Right atrium auricular region (tissue), 2 donors: ENCODE measurements around the gene FZD4. TPM values are rescaled to one million over a fixed set of nuclear protein-coding genes. Genes with fewer than 3 reads are reported as not detected.

ENCODE experiments used
- DNase-seq: peaks from one replicate; pipeline ENCODE4 v3.0.0-alpha.2; 2019; ENCODE audit warnings: low spot score
- H3K27ac ChIP-seq, 2 donors: fragments of 200-600 bp; sonication (generic); 1 replicate in 1 of 2; 2 replicates in 1 of 2; pipeline ENCODE4 v1.5.1; 2016 to 2019
- H3K27me3 ChIP-seq, 2 donors: fragments of 200-600 bp; sonication (generic); one replicate each; pipeline versions ENCODE4 v1.5.1 to v1.6.0; 2017 to 2019
- H3K36me3 ChIP-seq: fragments of 200-600 bp; sonication (generic); one replicate; pipeline ENCODE4 v1.5.1; 2016
- H3K4me1 ChIP-seq, 2 donors: fragments of 200-600 bp; sonication (generic); one replicate each; pipeline versions ENCODE4 v1.5.1 to v1.6.0; 2017 to 2019
- H3K4me3 ChIP-seq, 2 donors: fragments of 200-600 bp; sonication (generic); 1 replicate in 1 of 2; 2 replicates in 1 of 2; pipeline ENCODE4 v1.5.1; 2017 to 2019; ENCODE audit warnings: mild to moderate bottlenecking in 1 of 2, moderate library complexity in 1 of 2
- H3K9me3 ChIP-seq, 2 donors: fragments of 200-600 bp; sonication (generic); one replicate each; pipeline ENCODE4 v1.5.1; 2019
- CTCF ChIP-seq, 2 donors: fragments of 200-600 bp; sonication (generic); IDR thresholded peaks; one replicate each; pipeline ENCODE4 v1.5.1; 2019; ENCODE audit warnings: antibody characterized with exemption in 2 of 2
- total RNA-seq, 2 donors: library from RNA; depleted of rRNA; stranded (reverse); fragments of >200 nt; gene quantifications; one replicate each; pipeline ENCODE4 v1.1.0, GENCODE V29; 2016

Gene FZD4
- total RNA-seq, 2 donors from 2014 or later = 22.6 to 32.5 TPM

- no peak for DNase-seq
- TF ChIP-seq CTCF (IDR thresholded peaks at IDR 0.05) = no peak
- H3K9me3 ChIP-seq = no peaks in the 10 kb centered on the region
- peaks cover 0 to 13% of the 10 kb centered on the region in 2 donors for H3K4me1 ChIP-seq
- no peak overlapping the region for H3K27ac ChIP-seq
- H3K36me3 ChIP-seq = no peaks in the 10 kb centered on the region
- no peak overlapping the region for H3K4me3 ChIP-seq
- H3K27me3 ChIP-seq = no peaks in the 10 kb centered on the region
Measured at GRCh38 chr11:86923999-86924766, 31.0 kb downstream of the FZD4 start.

DNA sequence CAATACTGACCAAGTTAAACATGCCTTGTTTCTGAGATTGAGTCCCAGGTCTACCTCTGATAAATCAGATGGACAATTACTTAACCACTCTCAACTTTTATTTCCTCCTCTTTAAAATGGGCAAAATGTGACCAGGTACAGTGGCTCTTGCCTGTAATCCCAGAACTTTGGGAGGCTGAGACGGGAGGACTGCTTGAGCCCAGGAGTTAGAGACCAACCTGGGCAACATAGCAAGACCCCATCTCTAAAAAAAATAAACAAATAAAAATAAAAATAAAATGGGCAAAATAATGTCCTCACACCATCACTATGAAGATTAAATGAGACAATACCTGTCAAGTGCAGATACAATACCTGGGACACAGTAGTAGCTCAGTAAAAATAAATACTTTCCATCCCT lies 33.0 kb downstream of the FZD4 start:
- Histone ChIP-seq H3K27ac (no peak overlapping the region), H3K9me3 (no peaks in the 10 kb centered on the region), H3K27me3 (no peaks in the 10 kb centered on the region), H3K4me3 (no peak overlapping the region), H3K4me1 (peaks cover 0 to 17% of the 10 kb centered on the region in 2 donors), H3K36me3 (no peaks in the 10 kb centered on the region)
- no peak for TF ChIP-seq CTCF (IDR thresholded peaks at IDR 0.05)
- no peak for DNase-seq

GRCh38 chr11:86919557-86920210 lies 35.5 kb downstream of the FZD4 start:
- no peak for DNase-seq
- TF ChIP-seq CTCF (IDR thresholded peaks at IDR 0.05) = peak; percentile 47 to 74
- H3K27me3 ChIP-seq = no peaks in the 10 kb centered on the region
- no peaks in the 10 kb centered on the region for H3K9me3 ChIP-seq
- peak overlapping the region; percentile 57 to 72 for H3K27ac ChIP-seq
- H3K4me1 ChIP-seq = peaks cover 0 to 25% of the 10 kb centered on the region in 2 donors
- H3K4me3 ChIP-seq = no peak overlapping the region
- H3K36me3 ChIP-seq = no peaks in the 10 kb centered on the region

- Histone ChIP-seq H3K4me1 (peaks cover 0 to 23% of the 10 kb centered on the region in 2 donors), H3K27ac (peak overlapping the region; percentile 57 to 72), H3K4me3 (no peak overlapping the region), H3K27me3 (no peaks in the 10 kb centered on the region), H3K36me3 (no peaks in the 10 kb centered on the region), H3K9me3 (no peaks in the 10 kb centered on the region)
- no peak for DNase-seq
- TF ChIP-seq CTCF (IDR thresholded peaks at IDR 0.05) = no peak
Measured at GRCh38 chr11:86918973-86919372, 36.2 kb downstream of the FZD4 start.

GRCh38 chr11:86918496-86918895 lies 36.7 kb downstream of the FZD4 start:
- H3K4me1 ChIP-seq = peaks cover 0 to 23% of the 10 kb centered on the region in 2 donors
- TF ChIP-seq CTCF (IDR thresholded peaks at IDR 0.05) = no peak
- peak overlapping the region; percentile 57 to 72 for H3K27ac ChIP-seq
- H3K9me3 ChIP-seq = no peaks in the 10 kb centered on the region
- H3K36me3 ChIP-seq = no peaks in the 10 kb centered on the region
- H3K27me3 ChIP-seq = no peaks in the 10 kb centered on the region
- H3K4me3 ChIP-seq = no peak overlapping the region
- DNase-seq = no peak
